GM23338 (cell line): ENCODE data around the gene BTC. TPM values are rescaled to one million over a fixed set of nuclear protein-coding genes. Genes with fewer than 3 reads are reported as not detected.

Experiments
- ATAC-seq: fragments of 200-7000 bp; cut with Tn5 transposase; 3 replicates; pipeline ENCODE4 v1.9.1; 2020
- DNase-seq: peaks from one replicate; pipeline ENCODE4 v3.0.0-alpha.2; 2015; ENCODE audit warnings: low spot score
- H2AFZ ChIP-seq: fragments of 200-600 bp; sonication (generic); 2 replicates; pipeline ENCODE4 v1.8.0; 2016; ENCODE audit warnings: antibody characterized with exemption, mild to moderate bottlenecking, moderate library complexity
- H3F3A ChIP-seq: fragments of 200-600 bp; sonication (generic); replicated peaks from 2 replicates; pipeline ENCODE4 v1.8.0; 2017; ENCODE audit warnings: antibody characterized with exemption, mixed run types, low read depth
- H3K27ac ChIP-seq: fragments of 200-600 bp; sonication (generic); 2 replicates; pipeline ENCODE4 v1.6.1; 2016; ENCODE audit warnings: low read depth
- H3K27me3 ChIP-seq: fragments of 200-600 bp; sonication (generic); 2 replicates; pipeline ENCODE4 v1.8.0; 2016; ENCODE audit warnings: mild to moderate bottlenecking, mixed run types, moderate library complexity; ENCODE audit not compliant: insufficient read depth
- H3K36me3 ChIP-seq: fragments of 200-600 bp; sonication (generic); 2 replicates; pipeline ENCODE4 v1.8.0; 2016; ENCODE audit warnings: mild to moderate bottlenecking; ENCODE audit not compliant: insufficient read depth
- H3K4me1 ChIP-seq: fragments of 200-600 bp; sonication (generic); 2 replicates; pipeline ENCODE4 v1.8.0; 2016; ENCODE audit warnings: mild to moderate bottlenecking, moderate library complexity; ENCODE audit not compliant: insufficient read depth
- H3K4me2 ChIP-seq: fragments of 200-600 bp; sonication (generic); 2 replicates; pipeline ENCODE4 v1.7.1; 2017; ENCODE audit warnings: mixed run types
- H3K4me3 ChIP-seq: fragments of 200-600 bp; sonication (generic); 2 replicates; pipeline ENCODE4 v1.6.1; 2016; ENCODE audit warnings: mixed run types
- H3K79me2 ChIP-seq: fragments of 200-600 bp; sonication (generic); replicated peaks from 2 replicates; pipeline ENCODE4 v1.8.0; 2017; ENCODE audit warnings: mild to moderate bottlenecking; ENCODE audit not compliant: insufficient read depth
- H3K9me2 ChIP-seq: fragments of 200-600 bp; sonication (generic); 2 replicates; pipeline ENCODE4 v1.8.0; 2017; ENCODE audit not compliant: insufficient read depth
- H4K20me1 ChIP-seq: fragments of 200-600 bp; sonication (generic); replicated peaks from 2 replicates; pipeline ENCODE4 v1.8.0; 2017; ENCODE audit warnings: mild to moderate bottlenecking; ENCODE audit not compliant: insufficient read depth
- H3K27ac Mint-ChIP-seq: 2 replicates; pipeline ENCODE4 v1.8.0; 2020; ENCODE audit warnings: inconsistent platforms, mild to moderate bottlenecking, moderate library complexity, mixed read lengths
- H3K27me3 Mint-ChIP-seq: 3 replicates; pipeline ENCODE4 v1.8.0; 2022; ENCODE audit warnings: low read depth, mild to moderate bottlenecking, moderate library complexity, mixed read lengths, inconsistent platforms; ENCODE audit not compliant: insufficient read depth, poor library complexity
- H3K36me3 Mint-ChIP-seq: 3 replicates; pipeline ENCODE4 v1.8.0; 2021; ENCODE audit warnings: low read depth, mild to moderate bottlenecking, inconsistent platforms, moderate library complexity, mixed read lengths
- H3K4me1 Mint-ChIP-seq: 3 replicates; pipeline ENCODE4 v1.8.0; 2020; ENCODE audit warnings: mild to moderate bottlenecking, inconsistent platforms, mixed read lengths
- H3K4me3 Mint-ChIP-seq: 3 replicates; pipeline ENCODE4 v1.8.0; 2021; ENCODE audit warnings: moderate library complexity, mild to moderate bottlenecking, inconsistent platforms, mixed read lengths
- H3K9me3 Mint-ChIP-seq: 3 replicates; pipeline ENCODE4 v1.8.0; 2020; ENCODE audit warnings: moderate library complexity, mild to moderate bottlenecking, inconsistent platforms, mixed read lengths
- CREB1 ChIP-seq: fragments of 250-450 bp; sonication (Bioruptor Pico); IDR thresholded peaks from 2 replicates; pipeline ENCODE4 v1.5.0; 2020; ENCODE audit warnings: low read depth, mild to moderate bottlenecking, moderate library complexity
- CTCF ChIP-seq, 2 experiments: fragments of 200-600 bp in 1 of 2; sonication (generic) in 1 of 2; conservative IDR thresholded peaks; 2 replicates each; pipeline versions ENCODE4 v1.5.1 to v1.6.1; 2016 to 2017; ENCODE audit warnings: antibody characterized with exemption in 2 of 2, low read depth in 2 of 2, mild to moderate bottlenecking in 2 of 2, moderate library complexity in 1 of 2
- ETS1 ChIP-seq: IDR thresholded peaks from 2 replicates; pipeline ENCODE4 v1.6.1; 2016; ENCODE audit warnings: antibody characterized with exemption
- EZH2 ChIP-seq: fragments of 200-600 bp; sonication (generic); IDR thresholded peaks from one replicate; pipeline ENCODE4 v1.8.0; 2017; ENCODE audit warnings: antibody characterized with exemption, mild to moderate bottlenecking, low read depth; ENCODE audit not compliant: unreplicated experiment
- EZH2phosphoT487 ChIP-seq: fragments of 200-600 bp; sonication (generic); IDR thresholded peaks from one replicate; pipeline ENCODE4 v1.8.1; 2018; ENCODE audit warnings: antibody characterized with exemption; ENCODE audit not compliant: unreplicated experiment
- JUNB ChIP-seq: IDR thresholded peaks from one replicate; pipeline ENCODE4 v1.6.1; 2016; ENCODE audit warnings: antibody characterized with exemption; ENCODE audit not compliant: unreplicated experiment
- NANOG ChIP-seq: IDR thresholded peaks from 2 replicates; pipeline ENCODE4 v1.6.1; 2016; ENCODE audit warnings: antibody characterized with exemption, borderline replicate concordance
- POLR2AphosphoS5 ChIP-seq: IDR thresholded peaks from 2 replicates; pipeline ENCODE4 v1.6.1; 2016; ENCODE audit warnings: antibody characterized with exemption, low read depth
- REST ChIP-seq: IDR thresholded peaks from one replicate; pipeline ENCODE4 v1.6.1; 2018; ENCODE audit warnings: antibody characterized with exemption; ENCODE audit not compliant: unreplicated experiment
- STAT1 ChIP-seq: IDR thresholded peaks from one replicate; pipeline ENCODE4 v1.6.1; 2016; ENCODE audit warnings: antibody characterized with exemption; ENCODE audit not compliant: unreplicated experiment
- ZNF114 ChIP-seq: fragments of 250-450 bp; sonication (Bioruptor Pico); IDR thresholded peaks from 2 replicates; pipeline ENCODE4 v1.5.0; 2020; ENCODE audit warnings: mild to moderate bottlenecking, moderate library complexity
- ZNF331 ChIP-seq: fragments of 250-450 bp; sonication (Bioruptor Pico); IDR thresholded peaks from 2 replicates; pipeline ENCODE4 v1.5.0; 2020; ENCODE audit warnings: low read depth, mild to moderate bottlenecking, moderate library complexity
- polyA plus RNA-seq: library from polyadenylated mRNA; unstranded; fragments of >200 nt; fragmentation: Nextera tagmentation; extraction: Ambion mirVana; gene quantifications from 2 replicates; pipeline ENCODE4 v1.2.1, GENCODE V29; 2016
- total RNA-seq: library from RNA; depleted of rRNA; stranded (reverse); fragments of >200 nt; shearing (Covaris generic); gene quantifications from 2 replicates; pipeline ENCODE4 v1.2.3, GENCODE V29; 2014

Gene BTC
- total and polyA plus RNA-seq, 2 experiments from 2014 or later: 0.18 to 0.59 TPM

- TF ChIP-seq ETS1: no peak
- TF ChIP-seq EZH2phosphoT487: no peak
- no peak for TF ChIP-seq JUNB
- TF ChIP-seq POLR2AphosphoS5: no peak
- TF ChIP-seq NANOG: no peak
- no peak for TF ChIP-seq REST
- TF ChIP-seq ZNF331 (CRISPR knock-in tag): no peak
- TF ChIP-seq CTCF (conservative IDR thresholded peaks at IDR 0.05; ENCODE audit: low read depth in 2 of 2): no peak
- no peak for TF ChIP-seq STAT1
- TF ChIP-seq EZH2: no peak
- no peak for TF ChIP-seq CREB1 (CRISPR knock-in tag)
- no peak for TF ChIP-seq ZNF114 (CRISPR knock-in tag)
Observed at GRCh38 chr4:74789518-74789917, 4.8 kb downstream of the BTC start (continued).

- Mint-ChIP-seq H3K27ac (no peak overlapping the region), H3K36me3 (no peaks in the 10 kb centered on the region), H3K9me3 (no peaks in the 10 kb centered on the region; the same call in 1 of the 3 replicates), H3K4me3 (no peak overlapping the region), H3K27me3 (peaks cover 1% of the 10 kb centered on the region), H3K4me1 (no peaks in the 10 kb centered on the region)
- no peak overlapping the region for H3K4me3 ChIP-seq
- no peaks in the 10 kb centered on the region for H3K4me1 ChIP-seq
- DNase-seq: no peak
- H3K27ac ChIP-seq: no peak overlapping the region
- H3K27me3 ChIP-seq: no peaks in the 10 kb centered on the region
- H3F3A ChIP-seq: no peaks in the 10 kb centered on the region
- ATAC-seq: no peak
- no peaks in the 10 kb centered on the region for H4K20me1 ChIP-seq
- H3K9me2 ChIP-seq: no peaks in the 10 kb centered on the region
- no peaks in the 10 kb centered on the region for H3K36me3 ChIP-seq
- H2AFZ ChIP-seq: no peak overlapping the region
- H3K79me2 ChIP-seq: no peaks in the 10 kb centered on the region
- H3K4me2 ChIP-seq: no peak overlapping the region
- TF ChIP-seq STAT1 (no peak), CREB1 (CRISPR knock-in tag) (no peak), CTCF (conservative IDR thresholded peaks at IDR 0.05; ENCODE audit: low read depth in 2 of 2) (no peak), ZNF114 (CRISPR knock-in tag) (no peak), ZNF331 (CRISPR knock-in tag) (no peak), JUNB (no peak)
Observed at GRCh38 chr4:74777531-74777930, 16.8 kb downstream of the BTC start.
